Measurements from ENCODE around the gene CRTAC1.

Gene CRTAC1

GRCh38 chr10:97903128-97904017 lies 127.0 kb downstream of the CRTAC1 start:
- DNase-seq (ENCODE audit: extremely low read depth, low read depth) = no peak
- TF ChIP-seq CTCF (IDR thresholded peaks at IDR 0.05; ENCODE audit: low read depth, low read length) = no peak

- DNase-seq (ENCODE audit: extremely low read depth, low read depth) = no peak
- TF ChIP-seq CTCF (IDR thresholded peaks at IDR 0.05; ENCODE audit: low read depth, low read length) = no peak
These were observed 129.0 kb downstream of the CRTAC1 start for GRCh38 chr10:97901381-97901780.

GRCh38 chr10:97898429-97898828 lies 132.0 kb downstream of the CRTAC1 start:
- no peak for DNase-seq (ENCODE audit: extremely low read depth, low read depth)
- no peak for TF ChIP-seq CTCF (IDR thresholded peaks at IDR 0.05; ENCODE audit: low read depth, low read length)

GRCh38 chr10:97896756-97897358 lies 133.6 kb downstream of the CRTAC1 start:
- no peak for DNase-seq (ENCODE audit: extremely low read depth, low read depth)
- no peak for TF ChIP-seq CTCF (IDR thresholded peaks at IDR 0.05; ENCODE audit: low read depth, low read length)

GRCh38 chr10:97895915-97896314 lies 134.5 kb downstream of the CRTAC1 start:
- no peak for TF ChIP-seq CTCF (IDR thresholded peaks at IDR 0.05; ENCODE audit: low read depth, low read length)
- DNase-seq (ENCODE audit: extremely low read depth, low read depth) = no peak

- no peak for DNase-seq (ENCODE audit: extremely low read depth, low read depth)
- TF ChIP-seq CTCF (IDR thresholded peaks at IDR 0.05; ENCODE audit: low read depth, low read length) = no peak
These were observed 135.3 kb downstream of the CRTAC1 start for GRCh38 chr10:97895084-97895483.

GRCh38 chr10:97894092-97894491 lies 136.3 kb downstream of the CRTAC1 start:
- no peak for TF ChIP-seq CTCF (IDR thresholded peaks at IDR 0.05; ENCODE audit: low read depth, low read length)
- no peak for DNase-seq (ENCODE audit: extremely low read depth, low read depth)
